Vagina (tissue), 2 donors: ENCODE measurements around the gene CNST.

Experiments used
- CTCF ChIP-seq, 3 experiments: fragments of 450-650 bp in 2 of 3; fragments of 200-600 bp in 1 of 3; sonication (generic) in 1 of 3; IDR thresholded peaks; one replicate each; pipeline ENCODE4 v1.5.1; 2017 to 2019; ENCODE audit warnings: antibody characterized with exemption in 3 of 3, mild to moderate bottlenecking in 2 of 3, moderate library complexity in 2 of 3
- POLR2A ChIP-seq, 2 donors: fragments of 450-650 bp; IDR thresholded peaks; one replicate each; pipeline ENCODE4 v1.6.1; 2017; ENCODE audit warnings: antibody characterized with exemption in 2 of 2, mild to moderate bottlenecking in 2 of 2, moderate library complexity in 2 of 2
- POLR2AphosphoS5 ChIP-seq, 2 donors: sonication (generic); formaldehyde crosslinking; IDR thresholded peaks; one replicate each; pipeline ENCODE4 v1.9.0; 2017; ENCODE audit warnings: antibody characterized with exemption in 2 of 2, mild to moderate bottlenecking in 2 of 2, low read depth in 1 of 2; ENCODE audit not compliant: insufficient read depth in 1 of 2

GRCh38 chr1:246639732-246640131, 73.5 kb downstream of the CNST start:
- TF ChIP-seq POLR2AphosphoS5 (IDR thresholded peaks at IDR 0.05; ENCODE audit: insufficient read depth in 1 of 2, low read depth in 1 of 2) (no peak), POLR2A (IDR thresholded peaks at IDR 0.05) (no peak), CTCF (IDR thresholded peaks at IDR 0.05) (no peak)
